ENCODE measurements around the gene EFHD2.

- TF ChIP-seq POLR2AphosphoS5 (IDR thresholded peaks at IDR 0.05) (no peak), POLR2A (IDR thresholded peaks at IDR 0.05) (no peak), CTCF (IDR thresholded peaks at IDR 0.05) (no peak)
These were observed 56.0 kb downstream of the EFHD2 start for GRCh38 chr1:15465674-15466073.
